GM19193 (cell line): ENCODE results near the gene AICDA.

Source experiments
- POLR2A ChIP-seq: IDR thresholded peaks from 4 replicates; pipeline ENCODE4 v1.6.1; 2011; ENCODE audit not compliant: insufficient read depth, insufficient read length; ENCODE audit errors: extremely low read depth

Gene AICDA

DNA sequence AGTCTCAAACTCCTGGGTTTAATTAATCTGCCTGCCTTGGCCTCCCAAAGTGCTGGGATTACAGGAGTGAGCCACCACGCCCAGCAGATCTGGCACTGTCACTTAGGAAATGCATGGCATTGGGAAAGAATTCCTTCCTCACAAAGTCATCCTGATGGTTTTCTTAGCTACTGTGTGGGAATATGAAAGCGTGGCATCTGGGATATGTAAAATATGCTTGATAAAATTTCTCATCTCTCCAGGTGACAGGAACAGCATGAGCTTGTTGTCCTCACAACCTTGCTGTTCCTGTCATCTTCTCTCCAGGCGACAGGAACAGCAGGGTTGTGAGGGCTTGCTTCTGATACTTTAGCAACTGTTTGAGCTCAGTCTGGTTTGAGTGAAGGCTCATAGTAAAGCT, 16.1 kb upstream of the AICDA start:
- TF ChIP-seq POLR2A = no peak

DNA sequence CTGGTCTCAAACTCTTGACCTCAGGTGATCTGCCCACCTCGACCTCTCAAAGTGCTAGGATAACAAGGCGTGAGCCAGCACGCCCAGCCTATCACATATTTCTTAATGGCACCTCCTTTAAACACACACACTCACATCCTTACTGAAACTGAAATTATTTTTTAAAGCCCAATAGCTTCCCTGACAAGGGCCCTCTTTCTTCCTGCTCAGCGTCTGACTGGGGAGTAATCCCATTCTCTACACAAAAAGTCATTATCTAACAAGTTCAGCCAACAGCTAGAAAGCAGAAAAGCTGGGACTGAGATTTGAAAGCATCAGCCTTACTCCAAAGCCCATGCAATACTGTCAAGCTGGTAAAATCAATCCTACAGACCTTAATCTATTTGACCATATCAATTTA, 10.0 kb upstream of the AICDA start:
- no peak for TF ChIP-seq POLR2A

DNA sequence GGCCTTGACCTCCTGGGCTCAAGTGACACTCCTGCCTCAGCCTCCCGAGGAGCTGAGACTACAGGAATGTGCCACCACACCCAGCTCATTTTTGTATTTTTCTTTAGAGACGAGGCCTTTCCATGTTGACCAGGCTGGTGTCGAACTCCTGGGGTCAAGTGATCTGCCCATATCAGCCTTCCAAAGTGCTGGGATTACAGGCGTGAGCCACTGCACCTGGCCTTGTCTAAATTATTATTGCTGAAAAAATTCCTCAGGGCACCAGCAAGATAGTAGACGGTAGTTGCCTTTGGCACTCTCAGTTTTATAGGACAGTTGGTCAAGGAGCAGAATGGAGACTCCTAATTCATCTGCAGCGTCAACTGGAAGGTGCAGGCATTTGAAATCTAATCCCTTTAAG, 2.5 kb upstream of the AICDA start:
- TF ChIP-seq POLR2A = no peak

DNA sequence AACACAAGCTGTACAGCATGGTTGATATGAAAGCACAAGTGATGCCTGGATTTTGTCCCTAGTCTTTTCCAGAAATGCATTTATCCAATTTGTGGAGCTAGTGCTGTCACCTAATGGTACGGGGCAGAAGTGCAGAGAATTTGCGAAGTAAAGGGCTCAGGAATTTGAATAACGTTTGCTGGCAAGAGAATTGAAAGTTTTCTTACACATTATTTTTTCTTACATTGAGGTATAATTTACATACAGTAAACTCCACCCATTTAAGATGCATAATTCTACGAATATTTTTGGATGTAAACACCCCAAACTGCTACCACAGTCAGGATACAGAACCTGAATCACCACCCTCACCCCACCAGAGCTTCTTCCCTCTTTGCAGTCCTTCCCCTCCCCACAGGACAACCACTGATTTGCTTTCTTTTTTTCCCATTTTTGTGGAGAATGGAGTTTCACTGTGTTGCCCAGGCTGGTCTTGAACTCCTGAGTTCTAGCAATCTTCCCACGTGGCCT, 3.5 kb downstream of the AICDA start:
- TF ChIP-seq POLR2A = peak; percentile 56

DNA sequence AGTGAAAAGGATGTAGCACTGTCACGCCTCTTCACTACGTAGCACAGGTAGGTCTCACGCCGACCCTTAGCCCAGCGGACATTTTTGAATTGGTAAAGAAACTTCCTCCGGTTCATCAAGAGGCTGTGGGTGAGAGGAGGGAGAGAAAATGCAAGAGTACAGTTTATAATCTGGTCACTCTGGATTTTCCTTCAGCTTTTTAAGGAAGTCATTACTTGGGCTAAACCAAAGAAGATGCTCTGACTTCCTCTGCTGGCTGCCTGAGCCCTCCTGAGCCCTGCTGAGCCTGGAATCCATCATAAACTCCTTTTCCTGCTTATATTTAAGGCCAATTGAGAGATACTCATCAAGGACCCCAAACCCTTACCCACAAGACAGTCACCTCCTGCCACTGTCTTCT, 5.8 kb downstream of the AICDA start:
- TF ChIP-seq POLR2A = no peak

DNA sequence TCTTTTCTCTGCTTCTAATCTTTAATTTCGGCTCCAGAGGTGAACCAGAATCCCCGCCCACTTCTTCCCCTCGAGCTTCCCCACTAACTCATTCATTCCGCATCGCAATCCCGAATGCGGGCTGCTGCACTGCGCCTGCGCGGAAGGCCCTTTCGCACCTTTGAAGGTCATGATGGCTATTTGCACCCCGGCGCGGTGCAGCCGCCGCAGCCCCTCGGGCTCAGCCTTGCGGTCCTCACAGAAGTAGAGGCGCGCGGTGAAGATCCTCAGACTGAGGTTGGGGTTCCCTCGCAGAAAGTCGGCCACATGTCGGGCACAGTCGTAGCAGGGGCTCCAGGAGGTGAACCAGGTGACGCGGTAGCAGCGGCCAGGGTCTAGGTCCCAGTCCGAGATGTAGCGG, 7.6 kb downstream of the AICDA start:
- TF ChIP-seq POLR2A = no peak

DNA sequence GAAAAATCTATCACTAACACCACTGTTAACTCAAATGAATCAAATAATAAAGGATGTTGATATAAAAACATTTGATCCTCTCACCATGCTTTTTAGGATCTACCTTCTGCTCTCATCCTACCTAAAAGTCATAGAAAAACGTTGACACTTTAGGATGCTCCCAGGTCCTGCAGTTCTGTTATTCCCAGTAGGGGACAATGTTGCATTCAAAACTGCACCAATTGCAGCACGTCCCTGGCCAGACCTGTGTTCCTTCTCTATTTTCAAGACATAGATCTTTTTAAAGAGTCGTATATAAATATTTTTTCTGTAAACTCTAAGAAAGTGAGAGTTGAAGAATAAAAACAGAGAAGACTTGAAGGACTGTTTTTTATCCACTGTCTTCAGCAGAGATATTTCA, 8.8 kb downstream of the AICDA start:
- no peak for TF ChIP-seq POLR2A

DNA sequence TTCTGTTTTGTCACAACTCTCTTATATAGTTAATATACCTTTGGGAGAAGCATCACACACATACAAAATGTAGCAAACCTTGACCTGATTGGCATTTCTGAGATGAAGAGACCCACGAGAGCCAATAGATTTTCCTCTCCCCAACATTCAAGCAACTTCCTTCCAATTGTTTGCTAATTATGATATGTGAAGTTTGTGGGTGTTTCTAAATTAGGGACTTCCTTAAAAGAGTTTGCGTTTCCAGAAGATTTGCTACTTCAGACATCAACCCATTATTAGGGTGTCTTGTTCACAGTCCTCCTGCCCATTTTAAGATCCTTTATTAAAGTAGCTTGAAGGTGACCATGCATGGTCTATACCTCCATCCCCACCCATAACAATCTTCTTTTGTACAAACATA, 9.4 kb downstream of the AICDA start:
- TF ChIP-seq POLR2A = no peak

DNA sequence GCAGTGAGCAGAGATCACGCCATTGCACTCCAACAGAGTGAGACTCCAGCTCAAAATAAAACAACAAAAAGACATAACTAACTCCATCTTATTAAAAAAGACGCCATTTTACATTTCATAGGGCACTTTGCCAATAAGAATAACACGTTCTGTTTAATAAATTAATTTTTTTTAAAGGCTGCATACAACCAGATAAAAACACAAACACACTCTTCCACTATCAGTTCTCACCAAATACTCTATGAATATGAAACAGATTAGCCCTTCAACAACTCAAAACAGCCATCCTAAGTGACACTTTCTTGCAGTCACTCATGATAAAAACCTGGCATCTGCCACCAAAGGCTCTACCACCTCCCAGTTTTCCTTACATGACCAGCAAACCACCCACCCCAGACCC, 16.1 kb downstream of the AICDA start:
- TF ChIP-seq POLR2A = no peak

DNA sequence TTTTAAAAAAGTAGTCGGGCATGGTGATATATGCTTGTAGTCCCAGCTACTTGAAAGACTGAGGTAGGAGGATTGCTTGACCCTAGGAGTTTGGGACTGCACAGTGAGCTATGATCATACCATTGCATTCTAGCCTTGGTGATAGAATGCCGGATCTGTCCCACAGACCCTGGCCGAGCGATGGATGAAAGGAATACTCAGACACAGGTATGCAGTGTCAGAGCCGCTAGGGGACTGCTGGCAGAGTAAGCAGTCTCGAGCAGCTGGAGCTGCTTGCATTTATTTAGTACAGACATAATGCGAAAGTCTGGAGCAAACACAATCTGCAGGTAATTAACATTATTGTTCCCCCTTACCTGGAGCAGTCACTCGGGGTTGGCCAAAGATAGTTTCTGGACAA, 18.6 kb downstream of the AICDA start:
- TF ChIP-seq POLR2A = no peak

DNA sequence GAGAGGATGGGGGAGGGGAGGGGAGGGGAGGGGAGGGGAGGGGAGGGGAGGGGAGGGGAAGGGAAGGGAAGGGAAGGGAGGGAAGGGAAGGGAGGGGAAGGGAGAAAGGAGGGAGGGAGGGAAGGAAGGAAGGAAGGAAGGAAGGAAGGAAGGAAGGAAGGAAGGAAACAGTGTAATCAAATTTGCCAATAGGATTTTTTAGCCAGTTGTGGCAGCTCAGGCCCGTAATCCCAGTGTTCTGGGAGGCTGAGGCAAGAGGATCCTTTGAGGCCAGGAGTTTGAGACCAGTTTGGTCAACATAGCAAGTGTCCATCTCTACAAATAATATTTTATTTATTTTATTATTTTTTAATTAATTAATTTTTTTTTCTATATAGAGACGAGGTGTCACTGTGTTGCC, 19.4 kb downstream of the AICDA start:
- TF ChIP-seq POLR2A = no peak

DNA sequence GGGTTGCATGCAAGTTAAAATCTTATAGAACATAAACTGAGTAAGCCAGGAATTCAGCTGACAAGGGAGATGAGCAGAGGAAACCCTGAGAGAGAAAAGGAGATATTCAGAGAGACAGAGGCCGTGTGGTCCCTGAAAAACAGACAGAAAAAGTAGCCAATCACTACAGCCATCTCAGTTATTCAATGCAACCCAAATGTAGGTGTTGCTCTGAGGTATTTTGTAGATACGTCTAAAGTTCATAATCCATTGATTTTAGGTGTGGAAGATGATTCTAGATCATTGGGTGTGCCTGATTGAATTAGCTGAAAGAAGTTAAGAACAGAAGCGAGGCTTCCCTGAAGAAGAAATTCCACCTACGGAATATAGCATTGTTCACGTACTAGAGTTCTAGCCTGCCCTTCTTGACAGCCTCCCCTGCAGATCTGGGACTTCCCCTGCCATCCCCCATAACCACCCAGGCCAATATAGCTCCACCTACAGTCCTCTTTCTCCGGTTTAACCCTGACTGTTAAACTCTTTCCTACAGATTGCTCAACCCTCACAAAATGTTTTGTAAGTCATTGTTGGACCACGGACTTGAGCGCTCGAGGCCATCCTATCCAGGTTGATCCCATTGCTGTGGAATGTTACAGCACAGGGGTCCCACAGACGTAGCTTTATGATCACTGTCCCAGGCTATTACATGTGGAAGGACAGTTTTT, 21.7 kb downstream of the AICDA start:
- TF ChIP-seq POLR2A = peak; percentile 25

DNA sequence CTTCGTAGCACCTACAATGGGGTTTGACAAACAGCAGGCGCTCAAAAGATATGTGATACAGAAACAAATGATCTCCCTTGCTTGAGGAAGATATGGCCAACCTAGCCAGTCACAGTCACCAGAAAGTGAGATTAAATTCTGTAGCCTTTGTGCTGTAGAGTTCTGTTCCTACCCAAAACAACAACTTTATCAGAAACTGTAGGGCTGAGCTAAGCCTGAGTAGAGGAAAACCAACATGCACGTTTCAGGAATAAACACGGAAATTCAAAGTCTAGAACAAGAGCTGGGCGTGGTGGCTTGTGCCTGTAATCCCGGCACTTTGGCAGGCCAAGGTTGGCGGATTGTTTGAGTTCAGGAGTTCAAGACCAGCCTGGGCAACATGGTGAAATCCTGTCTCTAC, 23.0 kb downstream of the AICDA start:
- TF ChIP-seq POLR2A = no peak

DNA sequence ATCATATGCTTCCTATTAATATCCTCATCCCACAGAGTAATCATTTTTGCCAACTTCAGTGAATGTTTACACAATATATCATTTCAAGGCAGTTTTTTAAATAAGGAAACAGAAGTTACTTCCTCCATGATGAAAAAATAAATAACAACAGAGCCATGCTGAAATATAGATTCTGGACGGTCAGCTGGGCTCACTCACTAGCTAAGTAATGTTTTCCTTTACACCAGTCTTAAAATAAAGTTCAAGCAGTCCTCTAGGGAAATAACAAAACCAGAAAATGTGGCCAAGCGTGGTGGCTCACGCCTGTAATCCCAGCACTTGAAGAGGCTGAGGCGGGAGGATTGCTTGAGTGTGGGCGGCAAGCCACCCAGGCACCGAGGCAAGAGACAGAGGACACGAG, 28.7 kb downstream of the AICDA start:
- TF ChIP-seq POLR2A = no peak

DNA sequence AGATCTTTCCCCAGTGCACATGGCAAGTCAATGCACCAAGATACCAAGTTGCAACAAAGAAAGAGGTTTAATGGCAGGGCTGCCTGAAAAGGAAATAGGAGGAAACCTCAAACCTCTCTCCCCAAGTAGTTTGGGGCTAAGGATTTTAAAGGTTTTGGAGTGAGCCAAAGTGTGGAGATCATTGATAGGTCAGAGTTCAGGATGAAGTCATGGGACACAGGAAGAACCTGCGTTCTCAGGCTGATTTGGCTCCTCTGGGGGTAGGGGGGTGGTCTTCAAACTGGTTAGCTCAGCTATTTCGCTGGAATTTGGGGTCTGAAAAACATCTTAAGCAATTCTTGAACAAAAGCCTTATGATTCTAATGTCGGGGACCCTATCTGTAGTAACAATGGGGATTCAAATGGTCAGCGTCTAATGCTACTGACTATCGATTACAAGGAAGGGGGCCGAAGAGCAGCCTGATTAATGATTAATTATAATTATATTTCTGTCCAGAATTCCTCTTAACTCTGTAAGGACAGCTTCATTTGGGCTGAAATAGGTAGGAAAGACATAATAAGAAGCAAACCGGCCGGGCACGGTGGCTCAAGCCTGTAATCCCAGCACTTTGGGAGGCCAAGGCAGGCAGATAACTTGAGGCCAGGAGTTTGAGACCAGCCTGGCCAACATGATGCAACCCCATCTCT, 31.4 kb downstream of the AICDA start:
- no peak for TF ChIP-seq POLR2A

DNA sequence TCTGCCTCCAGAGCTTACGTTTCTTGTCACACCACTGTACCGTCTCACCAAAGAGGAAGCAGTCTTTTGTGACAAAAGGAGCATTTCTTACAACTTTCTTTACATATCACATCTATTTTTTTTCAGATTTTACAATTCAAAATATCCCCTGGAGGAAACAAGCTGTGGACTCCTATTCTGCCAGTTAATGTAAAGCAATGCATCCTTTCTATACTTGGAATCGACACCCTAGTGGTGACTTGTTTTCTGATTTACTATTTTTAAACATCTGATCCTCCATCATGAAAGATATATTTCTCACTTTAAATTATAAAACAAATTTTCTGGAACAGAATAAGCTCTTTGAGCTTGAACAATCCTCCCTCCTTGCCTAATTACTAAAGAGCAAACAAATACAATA, 34.8 kb downstream of the AICDA start:
- no peak for TF ChIP-seq POLR2A

DNA sequence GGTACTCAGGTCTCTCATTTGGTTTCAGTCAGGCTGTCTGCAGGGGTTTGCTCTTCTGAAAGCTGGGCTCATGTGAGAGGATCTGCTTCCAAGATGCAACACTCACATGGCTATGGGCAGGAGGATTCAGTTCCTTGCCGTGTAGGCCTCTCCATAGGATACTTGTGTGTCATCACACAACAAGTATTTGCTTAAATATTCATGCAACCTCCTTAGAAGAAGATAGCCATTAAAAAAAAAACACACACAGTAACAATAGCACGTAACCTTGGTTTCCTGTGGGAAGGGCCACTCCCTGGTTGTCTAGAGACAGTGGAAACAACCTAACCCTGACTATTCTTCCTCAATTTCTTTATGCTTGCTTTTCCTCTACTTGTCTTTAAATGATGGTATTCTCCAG, 40.2 kb downstream of the AICDA start:
- no peak for TF ChIP-seq POLR2A

DNA sequence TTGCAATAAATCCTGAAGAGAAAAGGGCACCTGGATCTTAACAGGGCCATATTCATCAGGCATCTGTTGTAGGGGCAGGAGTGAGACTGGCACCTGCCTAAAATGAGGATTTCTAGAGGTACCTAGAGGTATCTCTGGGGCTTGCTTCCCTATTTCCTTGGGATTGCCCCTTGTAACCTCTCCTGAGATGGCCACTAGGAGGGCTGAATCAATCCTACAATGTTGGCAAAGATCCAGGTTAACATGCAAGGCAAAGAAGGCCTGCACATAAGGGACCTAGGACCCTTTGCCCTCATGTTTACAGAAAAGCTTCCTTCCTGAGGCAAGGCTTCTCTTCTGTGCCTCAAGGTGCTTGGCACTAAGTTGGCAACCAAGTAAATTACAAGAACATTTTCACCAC, 46.1 kb downstream of the AICDA start:
- TF ChIP-seq POLR2A = no peak

DNA sequence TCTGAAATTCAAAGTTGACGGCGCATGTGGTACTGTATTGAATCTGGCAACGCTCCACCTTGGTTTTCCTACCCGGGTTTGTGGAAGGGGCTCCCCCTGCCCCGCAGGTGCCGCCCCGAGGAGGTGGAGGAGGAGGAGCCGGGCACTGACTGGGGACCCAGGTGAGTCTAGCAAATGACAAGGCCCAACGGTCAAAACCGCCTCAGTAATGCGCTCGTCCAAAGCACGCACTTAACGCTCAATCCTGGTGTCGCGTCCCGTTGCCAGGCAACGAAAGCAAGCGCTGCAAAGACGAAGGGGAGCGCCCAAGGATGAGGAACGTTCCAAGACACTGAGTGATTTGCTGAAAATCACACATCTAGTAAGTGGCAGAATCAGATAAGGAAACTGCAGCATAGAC, 48.0 kb downstream of the AICDA start:
- TF ChIP-seq POLR2A = no peak
